ENCODE results near the gene SLC30A3. TPM values are rescaled to one million over a fixed set of nuclear protein-coding genes. Genes with fewer than 3 reads are reported as not detected.
A peak's percentile ranks its signal among the peaks of the same experiment; 100 is the strongest.

The SLC30A3 gene
- total and polyA plus RNA-seq, 10 of the 15 experiments (the other 5 are each of a cell fraction or from before 2014, with no cell fraction given): 0.23 TPM; not detected in 9

DNA sequence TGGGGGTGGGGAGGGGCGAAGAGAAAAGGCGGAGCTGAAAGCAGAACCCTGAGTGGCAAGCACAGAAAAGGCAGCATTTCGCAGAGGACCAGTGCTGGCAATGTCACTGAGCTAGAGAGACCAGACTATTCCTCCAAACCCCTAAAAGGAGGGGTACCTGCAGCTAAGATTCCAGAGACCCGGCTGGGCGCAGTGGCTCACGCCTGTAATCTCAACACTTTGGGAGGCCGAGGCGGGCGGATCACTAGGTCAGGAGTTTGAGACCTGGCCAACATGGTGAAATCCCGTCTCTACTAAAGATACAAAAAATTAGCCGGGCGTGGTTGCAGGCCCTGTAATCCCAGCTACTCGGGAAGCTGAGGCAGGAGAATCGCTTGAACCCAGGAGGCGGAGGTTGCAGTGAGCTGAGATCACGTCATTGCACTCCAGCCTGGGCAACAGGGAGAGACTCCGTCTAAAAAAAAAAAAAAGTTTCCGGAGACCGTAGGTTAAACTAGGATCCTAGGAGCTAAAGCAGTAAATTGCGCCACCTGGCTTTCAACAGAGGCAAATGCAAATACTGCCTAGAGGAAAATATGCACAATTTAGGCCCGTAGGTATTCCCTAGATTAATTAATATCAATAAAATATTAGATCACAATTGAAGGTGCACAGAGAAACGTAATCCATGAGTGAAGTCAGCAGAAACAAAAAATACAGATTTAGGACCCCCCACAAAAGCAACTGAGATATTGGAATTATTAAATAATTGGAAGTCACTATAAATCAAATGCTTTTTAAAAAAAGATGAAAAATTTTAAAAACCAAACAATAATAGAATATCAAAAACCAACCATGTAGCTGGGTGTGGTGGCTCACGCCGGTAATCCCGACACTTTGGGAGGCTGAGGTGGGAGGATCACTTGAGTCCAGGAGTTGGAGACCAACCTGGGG lies 40.5 kb upstream of the SLC30A3 start:
- Histone ChIP-seq H3K27me3 (replicated peaks in 1 of 2; ENCODE audit: control insufficient read depth in 2 of 2, insufficient read depth in 2 of 2, low read length in 1 of 2) (no peaks in the 10 kb centered on the region; a peak in 1 of 4 replicates), H3K79me2 (ENCODE audit: control insufficient read depth, insufficient read depth, low read length) (no peaks in the 10 kb centered on the region), H3K36me3 (ENCODE audit: control insufficient read depth in 2 of 2, insufficient read depth in 2 of 2, low read length in 1 of 2) (no peaks in the 10 kb centered on the region), H3K9me3 (replicated peaks; ENCODE audit: control insufficient read depth, insufficient read depth, low read length) (no peaks in the 10 kb centered on the region; the same call in 2 of the 3 replicates), H4K20me1 (ENCODE audit: control insufficient read depth, insufficient read depth) (no peaks in the 10 kb centered on the region), H2AFZ (ENCODE audit: control insufficient read depth, low read depth, low read length) (peak overlapping the region; percentile 75), H3K4me3 (peak overlapping the region; percentile 48; the same call in 1 of the 2 replicates), H3K4me2 (ENCODE audit: control insufficient read depth, insufficient read depth) (peak overlapping the region; percentile 63), H3K9ac (ENCODE audit: control insufficient read depth, insufficient read depth, low read length) (no peak overlapping the region; the same call in 1 of the 2 replicates), H3K27ac (ENCODE audit: control insufficient read depth, insufficient read depth) (no peak overlapping the region), H3K4me1 (ENCODE audit: control insufficient read depth, insufficient read depth, low read length) (no peaks in the 10 kb centered on the region)
- peak; percentile 87 for FAIRE-seq
- intact Hi-C loops (cut with micrococcal nuclease; ENCODE audit: unreplicated experiment): loop anchor here (1.0 to 5.0 kb wide), 2 partner anchors 205 to 341 kb away; no protein-coding TSS in a partner anchor
- ChIA-PET SMC1A (ENCODE audit: uncharacterized antibody, unreplicated experiment) (interaction anchor here (0.6 to 2.4 kb wide), 28 partner anchors 8 to 469 kb away, joined by 3 to 17 read pairs (median 3); partner anchors contain the start of genes CCDC121, GPN1 and PREB), POLR2A (interaction anchor here (0.6 to 1.4 kb wide), 4 partner anchors 11 to 309 kb away, joined by 3 to 4 read pairs (median 3); no protein-coding TSS in a partner anchor), CTCF (interaction anchor here (0.6 to 4.0 kb wide), 75 partner anchors 9 to 719 kb away, joined by 3 to 60 read pairs (median 4); partner anchors contain the start of genes EIF2B4, GTF3C2, MPV17 and NRBP1), RAD21 (ENCODE audit: unreplicated experiment) (interaction anchor here (0.9 to 3.5 kb wide), 12 partner anchors 11 to 457 kb away, joined by 3 to 25 read pairs (median 6); partner anchors contain the start of gene TRIM54)
- WGBS (ENCODE audit: insufficient coverage, insufficient replicate concordance, low lambda C conversion rate, missing lambda C conversion rate): 22% methylated on average over 25 of the region's 25 CpGs
- no peak for DNase-seq (ENCODE audit: low read depth, low spot score)
- BruUV-seq (replicated peaks): no TSS peak
- in situ Hi-C loops (cut with MboI): no loop called here
- peak; percentile 82 for ATAC-seq
- no peak for TF ChIP-seq CUX1 (IDR thresholded peaks at IDR 0.05; ENCODE audit: insufficient replicate concordance, low read depth, low read length)
- TF ChIP-seq MYC (IDR thresholded peaks at IDR 0.05; ENCODE audit: insufficient read depth, insufficient read length, insufficient replicate concordance, low read length, severe bottlenecking): no peak
- TF ChIP-seq, protein P1, sequence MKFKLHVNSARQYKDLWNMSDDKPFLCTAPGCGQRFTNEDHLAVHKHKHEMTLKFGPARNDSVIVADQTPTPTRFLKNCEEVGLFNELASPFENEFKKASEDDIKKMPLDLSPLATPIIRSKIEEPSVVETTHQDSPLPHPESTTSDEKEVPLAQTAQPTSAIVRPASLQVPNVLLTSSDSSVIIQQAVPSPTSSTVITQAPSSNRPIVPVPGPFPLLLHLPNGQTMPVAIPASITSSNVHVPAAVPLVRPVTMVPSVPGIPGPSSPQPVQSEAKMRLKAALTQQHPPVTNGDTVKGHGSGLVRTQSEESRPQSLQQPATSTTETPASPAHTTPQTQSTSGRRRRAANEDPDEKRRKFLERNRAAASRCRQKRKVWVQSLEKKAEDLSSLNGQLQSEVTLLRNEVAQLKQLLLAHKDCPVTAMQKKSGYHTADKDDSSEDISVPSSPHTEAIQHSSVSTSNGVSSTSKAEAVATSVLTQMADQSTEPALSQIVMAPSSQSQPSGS (IDR thresholded peaks at IDR 0.05; ENCODE audit: low read length): no peak
- no peak for TF ChIP-seq STAT1 (conservative IDR thresholded peaks at IDR 0.05)
- TF ChIP-seq NFXL1 (IDR thresholded peaks at IDR 0.05; ENCODE audit: borderline replicate concordance): no peak
- TF ChIP-seq SP1 (IDR thresholded peaks at IDR 0.05; ENCODE audit: low read depth, low read length): no peak
- TF ChIP-seq SMC3 (IDR thresholded peaks at IDR 0.05; ENCODE audit: borderline replicate concordance, low read length): peak; percentile 57; the same call in 1 of the 2 replicates
- 0 out of 2 replicates have a peak, but pooled peaks have one; percentile 32 for TF ChIP-seq PKNOX1 (IDR thresholded peaks at IDR 0.05)
- no peak for TF ChIP-seq GATAD2B (conservative IDR thresholded peaks at IDR 0.05; ENCODE audit: low read depth)
- no peak for TF ChIP-seq IRF5 (IDR thresholded peaks at IDR 0.05; ENCODE audit: borderline replicate concordance)
- 0 out of 2 replicates have a peak, but pooled peaks have one; percentile 19 for TF ChIP-seq CREB1 (IDR thresholded peaks at IDR 0.05; ENCODE audit: low read depth)
- TF ChIP-seq IKZF2 (IDR thresholded peaks at IDR 0.05): peak in 1 of 2 experiments; percentile 37; a peak in 1 of 4 replicates

All from GM12878 (cell line).